HepG2 (cell line): Measurements from ENCODE around the gene SLC51B. TPM values are rescaled to one million over a fixed set of nuclear protein-coding genes. Genes with fewer than 3 reads are reported as not detected.
A peak's percentile ranks its signal among the peaks of the same experiment; 100 is the strongest.

ENCODE experiments used
- ARNTL ChIP-seq: sonication (generic); formaldehyde crosslinking; IDR thresholded peaks from 2 replicates; pipeline ENCODE4 v1.4.0; 2020; ENCODE audit warnings: mild to moderate bottlenecking, missing genetic modification reagents
- CBX5 ChIP-seq: sonication (generic); formaldehyde crosslinking; IDR thresholded peaks from 2 replicates; pipeline ENCODE4 v1.4.0; 2020; ENCODE audit warnings: missing genetic modification reagents, borderline replicate concordance
- E2F2 ChIP-seq: sonication (generic); formaldehyde crosslinking; IDR thresholded peaks from 2 replicates; pipeline ENCODE4 v1.4.0; 2020; ENCODE audit warnings: missing genetic modification reagents, borderline replicate concordance
- EEA1 ChIP-seq: sonication (generic); formaldehyde crosslinking; IDR thresholded peaks from 2 replicates; pipeline ENCODE4 v1.5.1; 2020; ENCODE audit warnings: mild to moderate bottlenecking, missing genetic modification reagents, borderline replicate concordance
- FOXJ3 ChIP-seq: sonication (generic); formaldehyde crosslinking; IDR thresholded peaks from 2 replicates; pipeline ENCODE4 v1.4.0; 2020; ENCODE audit warnings: missing genetic modification reagents, mild to moderate bottlenecking, borderline replicate concordance
- GMEB1 ChIP-seq: sonication (generic); formaldehyde crosslinking; IDR thresholded peaks from 2 replicates; pipeline ENCODE4 v1.5.1; 2020; ENCODE audit warnings: missing genetic modification reagents, mild to moderate bottlenecking, borderline replicate concordance
- HINFP ChIP-seq: sonication (generic); formaldehyde crosslinking; IDR thresholded peaks from 2 replicates; pipeline ENCODE4 v1.4.0; 2020; ENCODE audit warnings: low read depth, mild to moderate bottlenecking, missing genetic modification reagents
- IKZF5 ChIP-seq: IDR thresholded peaks from 2 replicates; pipeline ENCODE4 v1.6.1; 2018; ENCODE audit warnings: missing genetic modification reagents, mild to moderate bottlenecking, missing compliant biosample characterization
- MYNN ChIP-seq: sonication (generic); formaldehyde crosslinking; IDR thresholded peaks from 2 replicates; pipeline ENCODE4 v1.4.0; 2020; ENCODE audit warnings: mild to moderate bottlenecking, low read depth, missing genetic modification reagents
- NCOA5 ChIP-seq: sonication (generic); formaldehyde crosslinking; IDR thresholded peaks from 2 replicates; pipeline ENCODE4 v1.4.0; 2020; ENCODE audit warnings: missing genetic modification reagents
- NFATC3 ChIP-seq: sonication (generic); formaldehyde crosslinking; IDR thresholded peaks from 2 replicates; pipeline ENCODE4 v1.5.1; 2020; ENCODE audit warnings: mild to moderate bottlenecking, missing genetic modification reagents
- PHB2 ChIP-seq: fragments of 450-650 bp; IDR thresholded peaks from 2 replicates; pipeline ENCODE4 v1.6.1; 2018; ENCODE audit not compliant: partially characterized antibody
- PPARG ChIP-seq: conservative IDR thresholded peaks from 2 replicates; pipeline ENCODE4 v1.6.1; 2016; ENCODE audit warnings: missing biosample characterization, missing genetic modification reagents
- RAD51 ChIP-seq: fragments of 450-650 bp; IDR thresholded peaks from 2 replicates; pipeline ENCODE4 v1.6.1; 2016; ENCODE audit warnings: borderline replicate concordance
- ZBTB14 ChIP-seq: sonication (generic); formaldehyde crosslinking; IDR thresholded peaks from 2 replicates; pipeline ENCODE4 v1.4.0; 2020; ENCODE audit warnings: missing genetic modification reagents
- ZC3H13 ChIP-seq: sonication (generic); formaldehyde crosslinking; IDR thresholded peaks from 2 replicates; pipeline ENCODE4 v1.8.1; 2023; ENCODE audit warnings: mild to moderate bottlenecking, missing genetic modification reagents, moderate library complexity
- ZNF256 ChIP-seq: sonication (generic); formaldehyde crosslinking; conservative IDR thresholded peaks from 2 replicates; pipeline ENCODE4 v1.4.0; 2020; ENCODE audit warnings: missing genetic modification reagents
- ZNF274 ChIP-seq: sonication (generic); formaldehyde crosslinking; IDR thresholded peaks from 2 replicates; pipeline ENCODE4 v1.5.1; 2020; ENCODE audit warnings: mild to moderate bottlenecking, missing genetic modification reagents
- ZNF589 ChIP-seq: sonication (generic); formaldehyde crosslinking; conservative IDR thresholded peaks from 2 replicates; pipeline ENCODE4 v1.8.0; 2022; ENCODE audit warnings: mild to moderate bottlenecking, moderate library complexity, missing genetic modification reagents
- ZNF720 ChIP-seq: sonication (generic); formaldehyde crosslinking; IDR thresholded peaks from 2 replicates; pipeline ENCODE4 v1.4.0; 2020; ENCODE audit warnings: missing genetic modification reagents
- ZNF75D ChIP-seq: sonication (generic); formaldehyde crosslinking; IDR thresholded peaks from 2 replicates; pipeline ENCODE4 v1.8.1; 2023; ENCODE audit warnings: missing genetic modification reagents, mild to moderate bottlenecking, borderline replicate concordance
- ZNF878 ChIP-seq: sonication (generic); formaldehyde crosslinking; IDR thresholded peaks from 2 replicates; pipeline ENCODE4 v1.8.1; 2023; ENCODE audit warnings: mild to moderate bottlenecking, missing genetic modification reagents, moderate library complexity
- ZNF879 ChIP-seq: sonication (generic); formaldehyde crosslinking; IDR thresholded peaks from 2 replicates; pipeline ENCODE4 v1.8.1; 2023; ENCODE audit warnings: missing genetic modification reagents
- polyA plus RNA-seq, 8 experiments: library from polyadenylated mRNA; depleted of rRNA in 3 of 8; stranded (reverse) in 7 of 8; unstranded in 1 of 8; fragments of >200 nt; fragmentation: Illumina TruSeq in 4 of 8; extraction: Trizol in 4 of 8; gene quantifications; 2 replicates each; pipeline versions ENCODE4 v1.2.1 to v1.2.3, GENCODE V29; 2011 to 2016; ENCODE audit warnings: low read depth in 4 of 8, missing spikeins in 1 of 8, mixed read lengths in 1 of 8; ENCODE audit not compliant: insufficient read depth in 1 of 8
- total RNA-seq, 5 experiments: library from RNA; depleted of rRNA; stranded (reverse); fragments of >200 nt; fragmentation: Illumina TruSeq; extraction: Trizol; gene quantifications; 2 replicates each; pipeline ENCODE4 v1.2.3, GENCODE V29; 2016; ENCODE audit warnings: low read depth in 1 of 5

SLC51B gene
- total and polyA plus RNA-seq, 2 of the 13 experiments (the other 11 are each of a cell fraction or from before 2014, with no cell fraction given), result 14.9 to 17.1 TPM

- TF ChIP-seq ZNF878 (CRISPR knock-in tag) (peak; percentile 90; the same call in 1 of the 2 replicates), CBX5 (CRISPR knock-in tag) (peak; percentile 88; the same call in 1 of the 2 replicates), ZBTB14 (CRISPR knock-in tag) (no peak), IKZF5 (peak; percentile 84; the same call in 1 of the 2 replicates), FOXJ3 (CRISPR knock-in tag) (peak; percentile 94), ARNTL (CRISPR knock-in tag) (peak; percentile 78; the same call in 1 of the 2 replicates), HINFP (CRISPR knock-in tag) (no peak), RAD51 (no peak), NCOA5 (CRISPR knock-in tag) (no peak), PPARG (peak; percentile 85), MYNN (no peak), ZC3H13 (CRISPR knock-in tag) (no peak), E2F2 (CRISPR knock-in tag) (no peak), ZNF256 (CRISPR knock-in tag) (no peak), ZNF879 (CRISPR knock-in tag) (no peak), NFATC3 (CRISPR knock-in tag) (0 out of 2 replicates have a peak, but pooled peaks have one; percentile 71), ZNF720 (CRISPR knock-in tag) (no peak), EEA1 (no peak), ZNF274 (CRISPR knock-in tag) (peak; percentile 60; the same call in 1 of the 2 replicates), ZNF75D (CRISPR knock-in tag) (no peak), PHB2 (no peak), ZNF589 (CRISPR knock-in tag) (peak; percentile 48; the same call in 1 of the 2 replicates), GMEB1 (CRISPR knock-in tag) (peak; percentile 54; the same call in 1 of the 2 replicates)
Observed at GRCh38 chr15:65044724-65045481, at the start of gene SLC51B (continued).
